RPMI7951 (cell line): ENCODE data around the gene ZDHHC14. TPM values are rescaled to one million over a fixed set of nuclear protein-coding genes. Genes with fewer than 3 reads are reported as not detected.
"Not testable (repeated sequence)": the region's sequence is repeated elsewhere in the genome, so short reads cannot be mapped to it uniquely, and the experiment has no call there.

Source experiments
- DNase-seq: peaks from one replicate; pipeline ENCODE4 v3.0.0-alpha.2; 2012; ENCODE audit warnings: low read depth
- total RNA-seq: library from RNA; depleted of rRNA; stranded (reverse); fragments of >200 nt; shearing (Covaris generic); gene quantifications from 2 replicates; pipeline ENCODE4 v1.2.3, GENCODE V29; 2014

ZDHHC14 gene
- total RNA-seq, 1 experiment from 2014 or later = 1.8 TPM

DNA sequence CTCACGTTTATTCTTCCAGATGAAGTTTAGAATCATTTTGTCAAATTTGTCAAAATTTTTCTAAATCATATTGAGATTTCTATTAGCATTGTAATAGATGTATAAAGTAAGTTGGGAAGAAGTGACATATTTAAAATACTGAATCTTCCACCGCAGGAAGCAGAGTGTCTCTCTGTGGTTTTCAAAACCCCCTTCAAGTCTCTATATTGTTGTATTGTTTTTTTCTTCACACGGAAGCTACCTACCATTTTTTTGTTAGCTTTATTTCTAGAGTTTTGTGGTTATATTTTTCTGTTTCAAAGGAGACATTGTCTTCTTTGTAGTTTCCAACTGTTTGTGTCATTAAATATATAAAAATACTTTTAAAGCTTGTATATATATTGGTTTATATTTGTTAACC, 188.6 kb downstream of the ZDHHC14 start:
- DNase-seq = no peak

- DNase-seq = no peak
Measured at GRCh38 chr6:157570104-157570503, 189.1 kb downstream of the ZDHHC14 start.

GRCh38 chr6:157570752-157571151, 189.8 kb downstream of the ZDHHC14 start:
- no peak for DNase-seq

DNA sequence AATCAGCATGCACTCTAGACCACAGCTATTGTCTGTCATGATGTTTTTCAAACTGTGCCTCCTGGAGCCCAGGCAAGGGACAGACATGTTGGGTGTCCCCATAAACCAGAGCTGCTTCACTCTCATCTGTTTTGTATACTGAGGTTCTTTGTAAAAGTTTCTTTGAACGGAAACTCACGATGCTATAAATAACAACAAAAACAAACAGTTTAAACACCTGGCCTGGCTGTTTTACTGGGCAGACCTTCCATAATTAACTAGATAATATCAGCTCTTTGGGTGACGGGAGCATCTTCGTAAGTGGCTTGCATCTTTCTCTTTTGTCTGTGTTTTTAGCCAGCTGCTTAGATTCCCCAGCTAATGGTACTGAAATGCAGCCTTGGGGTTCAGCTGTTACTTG, 190.3 kb downstream of the ZDHHC14 start:
- DNase-seq = no peak

DNA sequence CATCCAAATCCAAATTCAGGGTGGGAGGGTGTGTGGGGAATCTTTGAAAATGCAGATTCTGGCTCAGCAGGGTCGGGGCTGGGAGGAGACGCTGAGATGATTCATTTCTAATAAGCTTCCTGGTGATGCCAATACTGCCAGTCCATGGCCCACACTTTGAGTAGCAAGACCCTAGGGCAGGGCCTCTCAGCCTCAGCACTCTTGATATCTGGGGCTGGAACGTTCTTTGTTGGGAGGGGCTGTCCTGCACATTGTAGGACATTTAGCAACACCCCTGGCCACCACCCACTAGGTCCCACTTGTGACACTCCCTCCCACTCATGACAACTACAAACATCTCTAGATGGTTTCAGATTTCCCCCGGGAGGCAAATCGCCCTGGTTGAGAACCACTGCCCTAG, 191.0 kb downstream of the ZDHHC14 start:
- no peak for DNase-seq

DNA sequence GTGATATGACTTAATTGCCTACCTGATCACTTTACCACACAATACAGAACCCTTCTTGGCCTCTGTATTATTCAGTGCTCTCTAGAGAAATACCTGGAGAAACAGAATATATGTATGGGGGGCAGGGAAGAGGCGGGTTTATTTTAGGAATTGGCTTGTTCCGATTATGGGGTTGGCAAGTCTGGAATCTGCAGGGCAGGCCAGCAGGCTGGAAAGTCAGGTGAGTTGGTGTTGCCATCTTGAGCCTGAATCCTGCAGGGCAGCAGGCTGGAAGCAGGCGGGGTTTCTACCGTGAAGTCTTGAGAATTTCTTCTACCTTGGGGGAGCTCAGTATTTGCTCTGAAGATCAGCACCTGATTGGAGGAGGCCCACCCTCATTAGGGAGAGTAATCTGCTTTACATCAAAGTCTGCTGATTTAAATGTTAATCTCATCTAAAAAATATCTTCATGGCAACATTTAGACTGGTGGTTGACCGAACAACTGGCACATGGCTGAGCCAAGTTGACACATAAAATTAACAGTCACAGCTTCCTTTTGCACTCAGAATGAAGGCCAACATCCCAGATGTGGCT, 193.9 kb downstream of the ZDHHC14 start:
- DNase-seq = no peak

GRCh38 chr6:157575436-157576145, 194.6 kb downstream of the ZDHHC14 start:
- no peak for DNase-seq

DNA sequence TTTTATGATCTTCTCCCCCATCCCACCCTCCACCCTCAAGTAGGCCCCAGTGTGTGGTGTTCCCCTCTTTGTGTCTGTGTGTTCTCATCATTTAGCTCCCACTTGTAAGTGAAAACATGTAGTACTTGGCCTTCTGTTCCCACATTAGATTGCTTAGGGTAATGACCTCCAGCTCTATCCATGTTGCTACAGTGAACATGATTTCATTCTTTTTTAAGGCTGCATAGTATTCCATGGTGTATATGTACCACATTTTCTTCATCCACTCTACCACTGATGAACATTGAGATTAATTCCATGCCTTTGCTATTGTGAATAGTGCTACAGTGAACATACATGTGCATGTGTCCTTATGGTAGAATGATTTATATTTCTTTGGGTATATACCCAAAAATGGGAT, 196.0 kb downstream of the ZDHHC14 start:
- not testable (repeated sequence) for DNase-seq

GRCh38 chr6:157578527-157578926, 197.5 kb downstream of the ZDHHC14 start:
- not testable (repeated sequence) for DNase-seq

DNA sequence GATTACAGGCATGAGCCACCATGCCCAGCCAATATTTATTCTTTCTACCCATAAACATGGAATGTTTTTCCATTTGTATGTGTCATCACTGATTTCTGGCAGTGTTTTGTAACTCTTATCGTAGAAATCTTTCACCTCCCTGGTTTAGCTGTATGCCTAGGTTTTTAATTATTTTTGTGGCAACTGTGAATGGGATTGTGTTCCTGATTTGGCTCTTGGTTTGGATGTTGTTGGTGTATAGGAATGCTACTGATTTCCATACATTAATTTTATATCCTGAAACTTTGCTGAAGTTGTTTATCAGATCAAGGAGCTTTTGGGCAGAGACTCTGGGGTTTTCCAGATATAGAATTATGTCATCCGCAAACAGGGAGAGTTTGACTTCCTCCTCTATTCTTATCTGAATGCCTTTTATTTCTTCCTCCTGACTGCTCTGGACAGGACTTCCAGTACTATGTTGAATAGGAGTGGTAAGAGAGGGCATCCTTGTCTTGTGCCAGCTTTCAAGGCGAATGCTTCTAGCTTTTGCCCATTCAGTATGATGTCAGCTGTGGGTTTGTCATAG, 198.6 kb downstream of the ZDHHC14 start:
- DNase-seq = no peak

- DNase-seq = no peak
Measured at GRCh38 chr6:157584036-157584435, 203.0 kb downstream of the ZDHHC14 start.

- DNase-seq = no peak
Measured at GRCh38 chr6:157585274-157586087, 204.5 kb downstream of the ZDHHC14 start.

DNA sequence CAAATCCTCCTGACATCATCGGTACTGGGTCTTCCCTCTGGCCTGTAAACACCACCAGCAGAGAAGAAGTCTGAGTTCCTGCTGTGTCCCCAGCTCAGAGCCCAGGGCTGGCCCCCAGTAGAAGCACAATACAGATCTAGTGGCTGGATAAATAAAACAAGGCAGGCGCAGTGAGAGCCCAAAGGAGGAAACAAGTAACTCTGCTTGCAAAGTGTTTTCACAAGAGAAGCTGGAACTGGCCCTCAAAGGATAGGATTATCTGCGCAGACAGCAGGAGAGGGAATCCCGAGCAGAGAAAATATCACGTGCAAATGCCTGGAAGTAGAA, 205.1 kb downstream of the ZDHHC14 start:
- no peak for DNase-seq

- DNase-seq = no peak
Measured at GRCh38 chr6:157586476-157587126, 205.6 kb downstream of the ZDHHC14 start.

- DNase-seq = no peak
Measured at GRCh38 chr6:157587127-157587926, 206.3 kb downstream of the ZDHHC14 start.

DNA sequence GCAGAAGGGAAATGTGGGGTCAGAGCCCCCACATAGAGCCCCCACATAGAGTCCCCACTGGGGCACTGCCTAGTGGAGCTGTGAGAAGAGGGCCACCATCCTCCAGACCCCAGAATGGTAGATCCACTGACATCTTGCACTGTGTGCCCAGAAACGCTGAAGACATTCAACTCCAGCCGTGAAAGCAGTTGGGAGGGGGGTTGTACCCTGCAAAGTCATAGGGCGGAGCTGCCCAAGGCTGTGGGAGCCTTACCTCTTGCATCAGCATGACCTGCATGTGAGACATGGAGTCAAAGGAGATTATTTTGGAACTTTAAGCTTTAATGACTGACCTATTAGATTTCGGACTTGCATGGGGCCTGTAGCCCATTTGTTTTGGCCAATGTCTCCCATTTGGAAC, 209.7 kb downstream of the ZDHHC14 start:
- DNase-seq = not testable (repeated sequence)

DNA sequence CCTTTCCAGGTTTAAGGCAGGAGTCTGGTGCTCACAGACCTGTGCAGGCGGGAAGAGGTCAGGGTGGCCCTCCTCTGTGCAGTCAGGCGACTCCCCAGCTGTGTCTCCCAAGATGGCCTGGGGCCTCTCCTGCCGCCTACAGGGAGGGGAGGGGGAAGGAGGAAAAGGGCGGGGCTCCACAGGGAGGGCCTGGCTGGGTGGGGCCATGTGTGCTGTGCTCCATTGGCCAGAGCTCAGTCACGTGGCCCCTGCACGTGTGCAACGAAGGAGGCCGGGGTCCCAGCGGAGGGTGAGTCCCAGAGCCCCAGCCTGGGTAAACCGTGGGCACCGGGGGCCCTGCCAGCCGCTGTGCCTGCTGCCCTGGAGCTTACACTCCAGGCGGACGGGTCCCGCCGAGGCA, 211.6 kb downstream of the ZDHHC14 start:
- no peak for DNase-seq

- DNase-seq = no peak
Measured at GRCh38 chr6:157592980-157593379, 212.0 kb downstream of the ZDHHC14 start.

DNA sequence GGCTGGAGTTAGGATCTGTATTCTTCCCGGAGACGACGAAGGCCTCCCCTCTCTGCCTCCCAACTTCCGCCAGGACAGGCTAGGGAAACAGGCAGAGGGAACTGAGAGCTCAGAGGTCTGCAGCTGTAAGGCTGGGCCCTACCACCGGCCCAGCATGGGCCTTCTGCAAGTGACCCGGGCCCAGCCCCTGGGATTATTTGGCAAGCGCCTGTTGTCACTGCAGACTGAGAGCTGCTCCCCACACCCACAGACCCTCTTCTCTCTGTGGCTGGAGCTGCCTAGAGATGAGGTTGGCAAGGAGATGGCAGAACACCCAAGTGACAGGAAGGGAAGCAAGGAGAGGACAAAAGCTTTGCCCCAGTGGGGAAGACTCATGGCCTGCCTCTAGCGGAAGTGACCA, 212.6 kb downstream of the ZDHHC14 start:
- no peak for DNase-seq

DNA sequence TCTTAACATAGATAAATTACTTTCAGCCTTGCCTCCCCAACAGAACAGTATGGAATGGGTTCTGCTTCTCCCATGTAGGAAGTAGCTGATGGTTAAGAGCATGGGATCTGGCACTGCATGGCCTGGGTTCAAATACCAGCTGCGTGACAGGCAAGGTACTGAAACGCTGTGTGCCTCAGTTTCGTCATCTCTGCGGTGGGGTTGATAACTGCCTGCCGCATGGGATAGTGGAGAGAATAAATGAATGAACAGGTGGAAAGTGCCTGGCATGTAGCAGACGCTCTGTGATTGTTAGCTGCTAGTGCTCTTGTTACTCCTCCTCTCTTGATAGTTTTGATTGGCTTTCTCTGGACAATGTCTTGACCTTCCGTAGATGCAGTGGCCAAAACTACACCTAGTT, 213.3 kb downstream of the ZDHHC14 start:
- DNase-seq = no peak

DNA sequence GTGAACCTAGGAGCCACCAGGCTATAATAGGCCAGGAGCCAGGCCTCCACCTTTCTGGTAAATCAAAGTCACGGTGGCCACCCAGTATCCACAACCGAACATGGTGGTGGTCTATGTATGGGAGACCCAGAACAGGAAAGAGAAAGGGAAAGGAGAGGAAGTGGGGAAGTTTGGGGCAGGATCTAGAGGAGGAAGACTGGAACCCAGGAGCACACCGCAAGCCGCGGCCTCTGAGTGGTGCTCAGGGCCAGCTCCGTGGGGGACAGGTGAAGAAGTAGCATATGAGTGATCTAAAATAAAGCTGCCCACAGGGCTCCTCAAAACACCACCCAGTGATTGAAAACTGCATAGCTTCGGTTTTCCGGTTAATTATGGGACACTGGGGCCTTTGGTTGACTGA, 214.8 kb downstream of the ZDHHC14 start:
- no peak for DNase-seq
